GM18858 (cell line): Measurements from ENCODE around the gene ZNF148.

Experiments
- ATAC-seq: cut with Tn5 transposase; IDR thresholded peaks from one replicate; pipeline ENCODE4 v1.9.1; 2021; ENCODE audit not compliant: unreplicated experiment

The ZNF148 gene

DNA sequence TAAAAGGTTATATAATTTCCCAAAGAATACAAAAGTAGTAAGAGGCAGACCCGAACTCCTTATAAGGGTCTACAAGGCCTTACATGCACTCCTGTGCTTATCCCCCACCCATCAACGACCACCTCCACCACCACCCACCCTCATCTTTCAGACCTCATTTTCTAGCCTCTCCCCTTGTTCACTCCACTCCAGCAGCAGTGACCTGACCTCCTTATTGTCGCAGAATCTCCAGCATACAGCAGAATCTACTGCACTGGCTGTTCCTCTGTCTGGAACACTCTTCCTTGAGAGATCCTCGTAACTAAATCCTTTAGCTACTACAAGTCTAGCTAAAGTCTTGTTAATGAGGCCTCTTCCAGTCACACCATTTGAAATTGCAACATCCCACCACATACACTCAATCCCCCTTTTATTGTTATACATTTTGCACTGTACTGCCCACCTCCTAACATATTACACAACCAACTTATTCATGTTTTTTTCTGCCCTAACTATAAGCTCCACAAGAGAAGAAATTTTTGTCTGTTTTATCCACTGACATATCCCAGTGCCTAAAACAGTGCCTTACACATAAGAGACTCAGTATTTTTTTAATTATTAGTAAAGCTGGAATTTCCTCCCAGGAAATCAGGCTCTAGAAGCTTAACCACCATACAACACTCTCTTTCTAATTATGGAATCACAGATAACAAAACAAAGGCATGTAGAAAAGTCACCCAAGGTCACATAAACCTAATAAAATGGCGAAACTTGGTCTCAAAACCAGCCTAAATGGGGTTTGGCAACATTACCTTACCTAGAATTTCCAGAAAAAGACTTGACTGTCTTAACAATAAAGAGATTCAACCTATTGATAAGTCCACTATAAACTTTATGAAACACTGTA is 40.2 kb downstream of the ZNF148 start:
- ATAC-seq = no peak

DNA sequence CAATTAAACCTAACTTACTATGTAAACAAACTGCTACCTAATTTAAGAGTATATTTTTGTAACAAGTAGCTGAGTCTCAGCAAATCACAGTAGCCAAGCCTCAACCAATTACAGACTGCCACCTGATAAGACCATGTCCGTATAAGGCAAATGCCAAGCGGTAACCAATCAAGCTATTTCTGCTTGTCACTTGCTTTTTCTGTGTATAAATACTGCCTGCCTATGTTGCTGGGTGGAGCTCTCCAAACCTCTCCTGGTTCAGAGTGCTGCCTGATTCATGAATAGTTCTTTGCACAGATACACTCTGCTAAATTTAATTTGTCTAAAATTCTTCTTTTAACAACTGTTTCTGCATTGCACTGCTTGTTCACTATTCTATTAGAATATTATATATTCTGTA is 42.6 kb downstream of the ZNF148 start:
- no peak for ATAC-seq

DNA sequence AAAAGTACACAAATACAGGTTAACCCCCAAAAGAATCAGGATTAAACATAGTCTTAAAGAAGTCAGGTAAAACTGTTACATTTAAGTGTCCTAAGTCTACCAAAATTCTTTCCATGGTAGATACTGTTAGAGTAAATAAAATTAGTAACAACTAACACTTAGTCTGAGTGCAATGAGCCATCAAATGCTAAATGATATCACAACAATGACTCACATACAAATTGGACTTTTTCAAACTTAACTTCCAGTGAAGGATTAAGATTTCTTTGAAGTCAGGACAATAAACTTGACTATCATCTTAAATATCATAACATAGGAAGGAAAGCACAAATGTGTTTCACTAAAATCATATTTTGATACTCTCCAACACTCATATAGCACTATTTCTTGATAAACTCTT is 43.9 kb downstream of the ZNF148 start:
- no peak for ATAC-seq

- no peak for ATAC-seq
Observed at GRCh38 chr3:125326957-125327356, 48.2 kb downstream of the ZNF148 start.

DNA sequence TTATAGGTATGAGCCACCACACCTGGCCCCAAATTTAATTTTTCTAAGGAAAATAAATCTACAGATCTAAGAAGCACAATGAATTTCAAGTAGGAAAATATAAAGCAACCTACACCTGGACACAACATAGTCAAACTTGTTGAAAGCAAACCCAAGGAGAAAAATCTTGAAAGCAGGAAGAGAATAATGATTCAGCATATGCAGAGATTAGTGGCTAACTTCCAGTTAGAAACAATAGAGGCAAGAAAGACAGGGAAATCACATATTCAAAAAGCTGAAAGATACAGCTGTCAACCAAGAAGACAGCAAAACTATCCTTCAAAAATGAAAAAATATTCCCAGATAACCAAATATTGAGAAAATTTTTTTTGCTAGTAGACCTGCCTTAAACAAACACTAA is 49.4 kb downstream of the ZNF148 start:
- no peak for ATAC-seq

DNA sequence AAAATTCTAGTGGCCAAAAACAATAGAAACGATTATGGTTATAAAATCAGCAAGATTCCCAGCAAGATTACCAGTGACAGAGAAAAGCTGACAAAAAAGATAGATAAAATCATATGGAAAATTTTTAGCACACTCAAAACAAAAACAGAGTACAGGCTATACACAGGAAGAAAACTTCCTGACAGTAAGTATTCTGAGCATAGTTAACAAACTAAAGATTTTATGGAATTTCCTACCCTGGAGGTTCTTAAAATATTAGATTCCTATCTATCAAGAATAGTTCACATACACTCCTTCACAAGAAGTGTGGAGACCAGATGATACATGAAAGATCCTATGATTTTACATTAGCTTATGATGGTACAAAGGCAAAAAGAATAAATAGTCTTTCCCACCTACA is 50.8 kb downstream of the ZNF148 start:
- no peak for ATAC-seq

DNA sequence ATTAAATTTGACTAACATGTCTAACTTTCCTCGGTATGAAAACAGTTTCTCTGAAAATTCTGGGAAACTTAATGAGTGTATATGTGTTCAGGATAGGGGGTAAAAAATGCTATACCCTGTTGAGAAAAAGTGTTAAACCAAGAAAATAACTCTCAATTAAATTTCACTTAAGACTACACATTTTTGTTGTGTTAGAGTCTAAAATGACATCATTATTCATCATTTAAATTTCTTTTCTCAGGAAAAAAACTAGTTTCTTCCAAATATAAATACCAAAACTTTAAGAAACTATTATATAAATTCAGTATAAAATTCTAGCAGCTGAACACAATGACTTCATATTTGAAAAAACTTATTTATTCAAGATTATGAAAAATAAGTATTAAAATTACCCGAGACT is 52.2 kb downstream of the ZNF148 start:
- no peak for ATAC-seq

- no peak for ATAC-seq
Observed at GRCh38 chr3:125322166-125322565, 53.0 kb downstream of the ZNF148 start.

DNA sequence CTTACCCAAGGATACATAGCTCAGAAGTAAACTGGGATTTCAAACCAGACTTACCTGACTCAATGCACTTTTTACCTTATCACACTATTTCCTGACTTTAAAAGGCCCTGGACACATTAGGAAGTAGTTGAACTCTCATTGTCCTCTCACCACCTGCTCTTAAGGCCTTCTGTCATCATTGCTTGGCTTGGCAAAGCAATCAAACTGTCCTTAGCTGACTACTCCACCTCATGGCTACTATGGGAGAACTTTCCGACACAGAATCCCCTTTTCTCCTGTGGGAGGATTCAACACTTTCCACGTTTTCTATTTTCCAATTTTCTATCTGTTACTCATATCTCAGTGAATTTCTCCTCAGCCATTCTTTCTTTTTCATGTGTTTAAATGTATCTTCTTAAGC is 55.4 kb downstream of the ZNF148 start:
- ATAC-seq = no peak

- ATAC-seq = no peak
Observed at GRCh38 chr3:125318871-125319270, 56.3 kb downstream of the ZNF148 start.

GRCh38 chr3:125318167-125318865 is 56.8 kb downstream of the ZNF148 start:
- no peak for ATAC-seq

- no peak for ATAC-seq
Observed at GRCh38 chr3:125317761-125318160, 57.4 kb downstream of the ZNF148 start.

- ATAC-seq = no peak
Observed at GRCh38 chr3:125316949-125317348, 58.2 kb downstream of the ZNF148 start.

DNA sequence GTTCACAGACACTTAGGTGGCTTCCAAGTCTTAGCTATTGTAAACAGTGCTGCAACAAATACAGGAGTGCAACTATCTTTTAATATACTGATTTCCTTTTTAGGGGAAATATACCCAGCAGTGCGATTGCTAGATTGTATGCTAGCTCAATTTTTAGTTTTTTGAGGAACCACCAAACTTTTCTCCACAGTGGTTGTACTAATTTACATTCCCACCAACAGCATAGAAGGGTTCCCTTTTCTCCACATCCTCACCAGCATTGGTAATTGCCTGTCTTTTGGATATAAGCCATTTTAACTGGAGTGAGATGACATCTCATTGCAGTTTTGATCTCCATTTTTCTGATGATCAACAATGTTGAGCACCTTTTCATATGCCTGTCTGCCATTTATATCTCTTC is 58.9 kb downstream of the ZNF148 start:
- no peak for ATAC-seq

DNA sequence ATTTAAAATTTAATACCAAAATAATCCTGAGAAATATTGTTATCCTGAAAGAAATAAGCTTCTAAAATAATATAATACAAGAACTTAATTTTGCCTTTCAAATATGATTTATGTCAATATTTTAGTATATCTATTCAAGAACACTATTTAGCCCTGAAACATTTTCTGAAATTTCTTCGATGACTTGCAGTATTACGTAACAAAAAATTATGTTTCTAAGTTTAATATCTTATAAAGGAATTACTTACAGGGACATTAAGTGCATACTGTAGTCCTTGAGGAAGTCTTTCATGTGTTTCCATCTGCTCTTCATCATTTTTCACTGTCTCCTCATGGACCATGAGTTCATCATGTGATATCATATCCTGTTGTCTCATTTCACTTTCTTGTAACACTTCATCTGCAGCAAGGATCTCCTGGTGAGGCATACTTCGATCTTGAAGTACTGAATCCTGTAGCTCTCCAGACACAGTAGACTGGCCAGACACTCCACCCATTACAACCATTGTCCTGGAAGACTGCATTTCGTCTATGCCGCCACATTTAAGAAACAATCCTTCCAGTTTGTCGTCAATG is 62.0 kb downstream of the ZNF148 start:
- ATAC-seq = no peak

DNA sequence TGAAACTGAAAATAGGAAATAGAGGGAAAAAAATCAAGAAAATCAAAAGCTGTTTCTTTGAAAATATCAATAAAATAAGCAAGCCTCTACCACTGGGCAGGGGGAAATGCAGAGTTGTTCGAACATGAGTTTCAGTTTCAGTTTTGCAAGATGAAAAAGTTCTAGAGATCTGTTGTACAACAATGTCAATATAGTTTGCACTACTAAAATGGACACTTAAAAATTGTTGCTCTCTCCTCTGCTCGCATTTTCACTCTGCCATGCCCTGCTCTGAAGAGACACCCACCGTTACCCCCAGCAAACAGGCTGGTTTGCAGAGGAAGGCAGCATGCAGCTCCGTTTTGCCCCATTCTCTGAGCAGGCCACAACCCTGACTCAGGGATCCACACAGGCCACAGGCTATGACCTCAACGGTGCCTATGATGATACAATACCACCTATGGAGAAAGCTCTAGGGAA is 64.5 kb downstream of the ZNF148 start:
- no peak for ATAC-seq

- ATAC-seq = no peak
Observed at GRCh38 chr3:125309476-125309875, 65.6 kb downstream of the ZNF148 start.

DNA sequence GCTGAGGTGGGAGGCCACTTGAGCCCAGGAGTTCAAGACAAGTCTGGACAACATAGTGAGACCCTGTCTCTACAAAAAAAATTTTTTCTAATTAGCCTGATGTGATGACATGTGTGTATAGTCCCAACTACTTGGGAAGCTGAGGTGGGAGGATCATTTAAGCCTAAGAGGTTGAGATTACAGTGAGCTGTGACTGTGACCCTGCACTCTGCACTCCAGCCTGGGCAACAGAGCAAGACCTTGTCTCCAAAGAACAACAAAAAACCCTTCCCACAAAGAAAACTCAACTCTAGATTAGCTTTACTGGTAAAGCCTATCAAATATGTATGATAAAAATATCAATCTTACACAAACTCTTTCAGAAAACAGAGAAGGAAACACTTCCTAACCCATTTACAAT is 68.5 kb downstream of the ZNF148 start:
- ATAC-seq = no peak

- ATAC-seq = no peak
Observed at GRCh38 chr3:125302932-125303331, 72.2 kb downstream of the ZNF148 start.

DNA sequence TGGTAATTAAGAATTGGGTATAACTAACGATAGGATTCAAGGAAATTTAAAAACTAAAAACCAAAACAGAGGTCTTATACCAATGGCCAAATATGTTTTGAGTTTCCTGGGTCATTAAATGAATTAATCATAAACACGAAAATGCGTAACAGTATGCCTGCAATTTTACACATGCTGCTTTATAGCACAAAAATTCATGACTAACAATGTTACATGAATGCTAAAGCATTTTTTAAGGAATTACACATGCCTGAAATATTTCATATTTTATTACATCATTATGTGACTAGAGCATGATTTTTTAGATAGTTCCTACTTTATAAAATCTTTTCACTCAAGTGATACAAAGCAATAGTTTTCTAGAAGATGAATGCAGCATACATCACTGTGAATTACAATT is 74.7 kb downstream of the ZNF148 start:
- ATAC-seq = no peak

GRCh38 chr3:125294411-125294810 is 80.7 kb downstream of the ZNF148 start:
- no peak for ATAC-seq

GRCh38 chr3:125292015-125292414 is 83.1 kb downstream of the ZNF148 start:
- ATAC-seq = no peak
